Posterior cingulate gyrus (tissue), 11 donors: Measurements from ENCODE around the gene IGSF1.
"Not testable (repeated sequence)": the region's sequence is repeated elsewhere in the genome, so short reads cannot be mapped to it uniquely, and the experiment has no call there.

Experiments used
- DNase-seq, 10 donors: peaks; one replicate each; pipeline versions ENCODE4 v3.0.0 to v3.0.0-alpha.2; 2020 to 2021; ENCODE audit warnings: mixed read lengths in 3 of 10
- intact Hi-C: fragments of 100-400 bp; cut with DNase I; formaldehyde crosslinking; loops from one replicate; pipeline ENCODE4 v1.15.1; 2023

Gene IGSF1

DNA sequence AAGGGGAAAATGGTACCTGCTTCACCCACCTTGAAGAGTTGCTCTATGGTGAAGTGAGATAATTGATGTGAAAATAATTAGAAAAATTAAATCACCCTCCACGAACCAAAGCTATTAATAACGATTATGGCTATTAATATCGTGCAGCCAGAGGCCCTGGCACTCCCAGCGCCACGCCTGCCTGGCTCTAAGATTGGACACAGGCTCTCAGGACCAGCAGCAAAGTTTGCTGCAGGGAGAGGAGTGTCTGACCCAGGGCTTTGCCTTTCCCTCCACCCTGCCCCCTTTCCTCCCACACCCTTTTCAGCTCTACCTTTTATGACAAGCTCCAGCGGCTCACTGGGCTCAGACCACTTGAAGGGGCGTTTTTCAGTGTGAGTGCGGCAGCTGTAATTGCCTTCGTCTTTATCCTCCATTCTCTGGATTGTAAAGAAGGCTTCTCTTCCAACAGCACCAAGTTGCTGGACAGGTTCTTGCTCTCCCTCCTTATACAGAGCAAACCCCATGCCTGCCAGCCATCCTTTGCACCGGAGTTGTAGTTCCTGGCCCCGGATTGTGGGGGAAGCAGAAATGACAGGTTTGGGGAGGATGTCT, 11.5 kb downstream of the IGSF1 start:
- no peak for DNase-seq
- intact Hi-C loops: no loop called here

DNA sequence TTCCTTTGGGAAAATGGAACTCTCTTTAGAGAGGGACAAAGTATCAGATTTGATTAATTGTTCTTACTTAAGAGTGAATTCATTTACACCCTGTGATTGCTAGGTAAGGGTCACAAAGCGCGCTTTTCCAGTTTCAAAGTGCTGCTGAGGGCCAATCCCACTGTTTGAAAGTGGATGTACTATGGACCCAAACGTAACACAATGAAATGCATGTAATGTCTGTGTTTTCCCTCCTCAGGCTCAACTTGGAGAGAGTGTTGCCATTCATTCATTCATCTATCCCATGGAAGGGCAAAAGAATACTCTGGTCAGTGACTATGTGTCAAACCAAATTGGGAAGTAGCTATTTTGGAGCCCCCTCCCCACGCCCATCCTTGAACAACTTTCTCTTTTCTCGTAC, 16.1 kb downstream of the IGSF1 start:
- intact Hi-C loops: no loop called here
- no peak for DNase-seq

DNA sequence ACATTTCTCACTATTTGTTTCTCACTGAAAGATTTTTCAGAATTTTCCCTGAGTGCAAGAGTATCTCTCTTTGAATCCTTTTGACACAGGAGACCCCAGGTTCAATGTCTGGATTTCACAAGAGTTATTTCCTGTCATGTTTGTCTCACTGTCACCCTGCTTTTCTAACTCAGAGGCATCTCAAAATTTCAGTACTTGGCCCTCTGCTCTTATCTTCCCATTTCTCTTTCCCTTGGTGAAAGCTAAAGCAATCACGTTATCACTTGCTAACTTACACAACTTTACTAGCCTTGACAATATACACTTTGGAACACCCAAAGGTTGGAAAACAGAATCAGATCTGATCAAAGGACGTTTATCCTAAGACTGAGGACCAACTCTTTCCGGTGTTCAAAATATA, 17.3 kb downstream of the IGSF1 start:
- no peak for DNase-seq
- intact Hi-C loops: no loop called here

DNA sequence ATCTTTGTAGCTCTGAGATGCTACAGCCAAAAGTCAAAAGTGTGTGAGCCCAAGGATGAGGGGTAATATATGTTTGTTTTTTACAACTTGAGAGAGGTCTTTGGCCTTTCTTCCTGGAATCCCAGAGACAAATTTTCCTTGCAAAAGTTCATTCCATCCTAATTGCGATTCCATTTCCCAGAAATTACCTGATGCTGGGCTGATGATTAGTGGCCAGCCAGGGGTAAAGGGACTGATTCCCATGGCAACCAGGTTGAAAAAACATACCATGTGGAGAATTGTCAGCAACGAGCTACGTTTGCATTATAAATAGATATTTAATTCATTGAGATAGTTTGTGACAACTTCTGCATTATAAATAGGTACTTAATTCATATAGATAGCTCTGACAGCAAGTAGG, 17.8 kb downstream of the IGSF1 start:
- intact Hi-C loops: no loop called here
- no peak for DNase-seq

DNA sequence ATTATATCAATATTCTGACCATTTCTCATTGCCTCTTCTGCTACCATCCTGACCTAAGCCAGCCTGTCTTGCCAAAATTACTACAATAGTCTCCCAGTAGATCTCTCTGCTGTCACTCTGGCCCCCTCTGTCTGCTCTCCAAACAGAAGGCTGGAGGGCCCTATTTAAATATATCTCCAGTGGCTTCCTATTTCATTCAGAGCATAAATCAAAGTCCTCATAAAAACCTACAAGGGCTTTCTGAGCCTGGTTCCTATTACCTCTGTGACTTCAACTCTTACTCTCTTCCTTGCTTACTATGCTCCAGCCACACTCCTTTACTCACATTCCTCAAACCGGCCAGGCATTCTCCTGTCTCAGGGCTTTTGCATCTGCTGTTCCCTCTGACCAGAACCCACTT, 19.0 kb downstream of the IGSF1 start:
- intact Hi-C loops: no loop called here
- DNase-seq: no peak

DNA sequence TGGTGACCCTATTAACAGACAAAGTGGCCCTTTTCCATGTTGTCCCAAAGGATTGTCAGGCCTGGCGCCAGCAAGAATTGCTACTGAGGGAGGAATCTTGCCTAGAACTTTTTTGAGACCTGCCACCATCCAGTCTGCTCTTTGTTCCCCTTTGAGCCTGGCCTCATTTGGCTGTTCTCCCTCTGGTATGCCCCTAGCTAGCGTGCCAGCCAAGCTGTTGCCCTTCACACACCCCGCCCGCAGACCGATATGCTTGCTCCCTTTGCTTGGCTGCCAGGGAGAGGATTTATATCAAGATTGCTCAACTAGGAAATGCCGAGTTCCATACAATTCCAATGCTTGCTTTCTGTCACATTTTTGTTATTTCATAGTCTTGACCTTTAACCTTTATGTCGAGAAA, 24.4 kb downstream of the IGSF1 start:
- DNase-seq: no peak
- intact Hi-C loops: no loop called here

DNA sequence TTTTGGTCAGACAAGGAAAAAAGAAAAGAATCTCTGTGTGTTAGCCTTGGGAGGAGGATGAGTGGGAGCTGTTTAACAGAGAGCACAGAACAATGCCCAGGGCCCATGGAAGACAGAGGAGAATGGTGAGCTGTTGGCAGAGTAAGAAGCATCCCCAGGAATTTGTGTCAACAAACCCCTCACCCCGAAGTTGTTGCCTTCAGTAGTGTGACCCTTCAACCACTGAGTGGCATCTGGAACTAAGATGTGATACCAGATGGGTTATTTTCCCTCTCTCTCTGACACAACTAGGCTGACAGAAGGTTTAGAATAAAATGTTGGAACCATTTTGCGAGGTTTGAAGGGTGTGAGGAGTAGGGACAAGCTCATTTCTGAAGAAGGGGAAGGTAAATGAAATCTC, 25.1 kb downstream of the IGSF1 start:
- no peak for DNase-seq
- intact Hi-C loops: no loop called here

DNA sequence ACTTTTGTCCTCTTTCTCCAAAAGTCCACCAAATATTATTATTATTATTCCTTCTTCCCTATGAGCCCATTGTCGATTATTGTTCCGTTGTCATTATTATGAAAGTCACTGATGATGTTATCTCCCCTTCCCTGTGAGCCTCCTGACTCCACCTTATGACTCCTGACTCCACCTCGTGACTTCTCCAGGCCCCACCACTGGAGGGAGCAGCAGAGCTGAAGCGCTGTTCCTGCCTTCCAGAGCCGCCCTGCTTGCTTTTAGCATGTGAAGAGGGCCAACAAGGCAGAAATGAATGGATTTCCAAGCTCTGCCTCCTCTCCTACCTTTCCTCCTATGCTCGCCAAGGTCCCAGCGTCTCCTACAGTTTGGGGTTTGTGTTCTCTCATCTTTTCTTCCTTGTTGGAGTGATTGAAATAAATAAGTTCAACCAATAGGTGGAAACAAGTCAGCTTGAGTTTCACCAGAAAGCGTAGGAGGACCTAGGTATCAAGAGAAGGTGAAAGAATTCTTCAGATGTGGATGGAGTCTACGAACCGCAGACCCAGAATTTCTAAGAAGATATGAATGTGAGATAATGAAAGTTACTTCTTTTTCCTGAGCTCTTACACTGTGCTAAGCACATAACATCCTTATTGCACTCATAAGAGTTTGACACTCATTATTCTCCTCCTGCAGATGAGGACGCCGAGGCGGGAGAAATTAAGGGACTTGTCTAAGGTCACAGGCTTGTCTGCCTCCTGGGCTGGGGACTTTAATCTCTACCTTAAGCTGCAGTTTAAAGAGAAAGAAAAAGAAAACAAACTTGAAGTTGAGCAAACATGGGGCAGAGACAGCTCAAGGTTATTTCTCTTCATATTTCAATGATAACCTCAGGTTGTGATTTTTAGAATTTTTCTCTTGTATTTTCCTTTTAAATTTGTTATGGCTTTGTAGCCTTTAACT, 26.1 kb downstream of the IGSF1 start:
- DNase-seq: peak in 2 of 10 donors; percentile 14 to 24
- intact Hi-C loops: no loop called here

DNA sequence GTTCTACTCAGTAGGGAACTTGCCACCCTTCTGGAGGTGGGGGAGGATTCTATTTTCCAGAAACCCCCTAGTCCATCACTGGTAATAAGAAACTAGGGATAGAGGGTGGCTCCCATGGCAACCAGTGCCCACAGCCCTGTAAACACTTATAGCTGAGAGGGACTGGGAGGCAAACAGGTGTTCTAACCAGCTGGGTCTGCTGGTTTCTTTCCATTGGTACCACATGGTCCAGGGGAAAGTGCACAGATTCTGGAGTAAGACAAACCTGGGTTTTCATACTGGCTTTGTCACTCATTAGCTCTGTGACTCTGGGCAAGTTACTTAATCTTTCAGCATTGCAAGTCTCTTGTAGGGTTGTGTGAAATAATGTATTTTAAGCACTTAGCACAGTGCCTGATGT, 26.9 kb downstream of the IGSF1 start:
- DNase-seq: no peak
- intact Hi-C loops: no loop called here

DNA sequence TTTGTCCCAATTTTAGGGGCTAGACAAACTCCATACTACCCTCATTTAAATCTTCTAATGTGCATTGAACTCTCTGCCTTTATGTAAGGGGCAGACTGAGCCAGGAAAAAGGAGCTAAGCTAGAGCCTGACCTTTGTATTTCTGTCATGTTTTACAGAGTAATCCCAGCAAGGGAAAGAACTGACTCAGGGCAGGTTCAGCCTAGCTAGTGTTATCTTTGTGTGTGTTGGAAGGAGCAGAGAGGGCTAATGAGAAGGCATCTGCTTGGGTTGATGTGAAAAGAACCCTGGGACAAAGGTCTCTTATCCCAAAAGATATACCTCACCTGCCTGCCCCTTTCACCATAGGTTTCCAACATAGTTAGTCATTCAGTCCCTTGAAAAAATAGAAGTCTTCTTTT, 31.7 kb downstream of the IGSF1 start:
- intact Hi-C loops: no loop called here

DNA sequence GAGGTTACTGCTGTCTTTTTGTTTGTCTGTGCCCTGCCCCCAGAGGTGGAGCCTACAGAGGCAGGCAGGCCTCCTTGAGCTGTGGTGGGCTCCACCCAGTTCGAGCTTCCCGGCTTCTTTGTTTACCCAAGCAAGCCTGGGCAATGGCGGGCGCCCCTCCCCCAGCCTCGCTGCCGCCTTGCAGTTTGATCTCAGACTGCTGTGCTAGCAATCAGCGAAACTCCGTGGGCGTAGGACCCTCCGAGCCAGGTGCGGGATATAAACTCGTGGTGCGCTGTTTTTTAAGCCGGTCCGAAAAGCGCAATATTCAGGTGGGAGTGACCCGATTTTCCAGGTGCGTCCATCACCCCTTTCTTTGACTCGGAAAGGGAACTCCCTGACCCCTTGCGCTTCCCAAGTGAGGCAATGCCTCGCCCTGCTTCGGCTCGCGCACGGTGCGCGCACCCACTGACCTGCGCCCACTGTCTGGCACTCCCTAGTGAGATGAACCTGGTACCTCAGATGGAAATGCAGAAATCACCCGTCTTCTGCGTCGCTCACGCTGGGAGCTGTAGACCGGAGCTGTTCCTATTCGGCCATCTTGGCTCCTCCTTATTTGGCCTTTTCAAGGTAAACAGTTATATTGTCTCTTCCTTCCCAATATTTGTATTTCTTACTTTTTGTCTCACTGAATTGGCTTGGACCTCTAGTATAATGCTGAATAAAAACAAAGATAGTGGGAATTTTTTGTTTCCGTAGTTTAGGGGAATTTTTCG, 37.9 kb downstream of the IGSF1 start:
- intact Hi-C loops, DNase-seq: not testable (repeated sequence)

More for the DNA sequence above, 31.7 kb downstream of the IGSF1 start:
- DNase-seq: no peak

DNA sequence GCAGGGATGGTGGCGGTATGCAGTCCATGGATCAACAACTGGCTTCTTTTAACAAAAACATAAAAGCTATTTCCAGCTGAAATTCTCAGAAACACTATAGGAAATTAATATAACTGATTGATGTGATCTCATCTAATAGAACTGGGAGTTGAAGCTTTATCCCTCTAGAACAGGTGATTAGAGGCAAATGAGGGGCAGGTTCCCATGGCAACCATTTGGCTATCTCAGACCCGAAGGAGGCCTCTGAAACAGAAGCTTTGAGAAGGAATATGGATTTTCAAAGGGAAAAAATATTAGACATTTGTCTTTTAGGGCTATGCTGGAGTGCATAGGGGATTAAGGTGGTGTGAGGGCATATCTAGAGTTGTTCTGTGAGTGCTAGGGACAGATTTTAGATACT, 50.0 kb downstream of the IGSF1 start:
- intact Hi-C loops: no loop called here
- DNase-seq: no peak

DNA sequence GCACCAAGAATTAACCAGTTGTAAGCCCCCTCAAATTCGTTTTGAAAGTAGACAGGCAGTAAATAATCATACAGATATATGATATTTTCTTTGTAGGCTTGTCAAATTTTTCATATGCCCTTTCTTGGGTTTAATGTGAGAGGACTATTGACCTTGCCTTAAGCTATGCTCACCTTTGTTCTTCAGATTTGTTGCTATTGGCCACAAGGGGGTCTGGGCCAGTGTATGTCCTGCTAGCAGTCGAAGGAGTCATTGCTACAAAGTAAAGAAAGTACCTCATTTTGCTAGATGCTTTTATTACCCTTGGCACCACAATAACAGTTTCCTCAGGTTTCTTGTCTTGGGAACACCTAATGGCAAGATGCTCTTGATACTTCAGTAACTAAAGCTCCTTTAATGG, 51.7 kb downstream of the IGSF1 start:
- DNase-seq: no peak
- intact Hi-C loops: no loop called here

DNA sequence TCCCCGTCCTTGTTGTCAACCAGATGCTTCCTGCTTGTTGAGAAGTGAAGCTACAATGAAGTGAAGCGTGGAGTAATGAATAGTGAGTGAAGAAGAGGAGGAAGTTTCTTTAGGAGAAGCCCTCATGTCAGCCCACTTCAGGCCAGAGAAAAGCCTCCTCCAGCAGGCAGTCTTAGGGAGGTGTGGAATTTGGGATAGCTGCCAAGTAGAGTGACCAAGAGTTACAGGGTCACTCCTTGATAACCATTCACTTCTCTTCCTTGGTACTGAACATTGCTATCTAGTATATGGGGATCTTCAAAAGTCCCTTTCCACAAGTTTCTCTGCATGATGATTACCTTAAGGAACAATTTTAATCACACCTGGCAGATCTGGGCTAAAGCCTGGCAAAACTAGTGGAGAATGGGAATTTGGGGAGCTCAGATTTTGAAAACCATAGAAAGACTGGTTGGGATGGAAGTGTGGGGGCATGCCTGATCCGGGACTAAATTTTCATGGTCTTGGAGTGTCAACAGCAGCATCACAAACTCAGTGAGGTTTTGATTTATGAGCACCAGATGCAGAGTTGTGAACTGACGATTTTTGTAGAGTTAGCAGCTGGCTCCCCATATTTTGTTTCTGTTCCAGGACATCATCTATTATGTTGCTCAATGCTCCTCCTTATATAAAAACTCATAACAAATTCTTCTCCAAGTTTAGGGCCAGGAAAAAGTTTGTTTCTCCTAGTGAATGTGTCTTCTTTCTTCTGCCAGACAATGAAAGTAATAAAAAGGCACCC, 53.1 kb downstream of the IGSF1 start:
- DNase-seq: no peak
- intact Hi-C loops: no loop called here

DNA sequence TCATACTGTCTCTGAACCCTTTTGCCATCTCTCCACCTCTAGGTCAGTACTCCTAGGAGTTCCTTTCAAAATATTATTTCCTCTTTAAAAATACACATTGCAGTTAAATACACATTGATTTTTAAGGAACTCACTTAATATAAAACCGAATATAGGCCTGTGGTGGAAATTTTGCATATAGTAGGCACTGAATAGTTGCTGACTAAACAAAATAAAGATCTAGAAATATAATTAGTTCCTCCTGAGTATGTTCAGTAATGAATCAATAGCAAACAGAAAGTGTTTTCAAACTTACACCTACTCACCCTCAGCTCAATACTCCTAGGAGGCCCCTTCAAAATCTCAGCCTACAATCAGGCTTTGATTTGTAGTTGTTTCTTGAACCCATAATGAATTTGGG, 61.5 kb downstream of the IGSF1 start:
- intact Hi-C loops: no loop called here
- DNase-seq: no peak

DNA sequence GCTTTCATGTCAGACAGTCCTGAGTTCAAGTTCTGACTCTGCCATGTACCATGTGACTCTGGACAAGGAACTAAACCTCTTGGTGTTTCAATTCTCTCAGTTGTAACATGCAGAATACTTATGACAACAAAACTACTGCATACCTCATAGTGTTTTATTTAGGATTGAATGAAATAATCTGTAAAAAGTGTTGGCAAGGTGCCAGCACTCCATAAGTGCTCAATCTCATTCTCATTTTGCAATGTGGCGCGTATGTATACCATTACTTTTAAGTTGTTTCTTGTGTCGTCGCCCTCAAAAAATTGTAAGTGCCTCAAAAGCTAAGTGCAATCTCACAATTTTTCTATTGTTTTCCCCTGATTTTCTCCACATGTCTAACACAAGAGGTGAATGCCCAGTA, 62.5 kb downstream of the IGSF1 start:
- no peak for DNase-seq
- intact Hi-C loops: no loop called here

DNA sequence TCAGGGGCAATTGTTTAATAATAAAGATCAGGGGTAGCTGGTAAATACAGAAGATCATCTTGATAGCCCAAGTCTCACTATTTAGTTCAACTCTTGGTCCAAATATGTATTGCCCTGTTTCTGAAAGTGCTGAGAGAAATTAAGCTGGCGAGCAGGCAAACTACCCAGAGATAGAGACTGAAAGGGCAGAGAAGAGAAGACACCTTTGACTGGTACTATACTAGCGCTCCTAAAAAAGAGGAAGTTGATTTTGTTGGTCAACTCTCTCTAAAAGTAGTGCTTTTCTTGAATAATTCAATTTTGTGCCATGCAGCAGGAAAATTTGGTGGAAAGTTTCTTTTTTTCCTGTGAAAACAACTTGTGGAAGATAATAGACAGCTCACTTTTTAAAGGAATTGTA, 64.0 kb downstream of the IGSF1 start:
- intact Hi-C loops: no loop called here
- no peak for DNase-seq
